Neuronal stem cell (in vitro differentiated cells): ENCODE results near the gene GBP6.

ENCODE experiments used
- DNase-seq: peaks from one replicate; pipeline ENCODE4 v3.0.0-alpha.2; 2013; ENCODE audit warnings: low spot score
- H2AFZ ChIP-seq: one replicate; pipeline ENCODE4 v1.6.1; 2013; ENCODE audit warnings: mild to moderate bottlenecking, low read length, inconsistent platforms
- H2AK5ac ChIP-seq: 2 replicates; pipeline ENCODE4 v1.6.1; 2013; ENCODE audit warnings: low read depth, mild to moderate bottlenecking, inconsistent platforms, low read length, moderate library complexity, mixed read lengths
- H2BK120ac ChIP-seq: 2 replicates; pipeline ENCODE4 v1.6.1; 2013; ENCODE audit warnings: low read depth, mild to moderate bottlenecking, inconsistent platforms, low read length, moderate library complexity, mixed read lengths
- H2BK12ac ChIP-seq: one replicate; pipeline ENCODE4 v1.6.1; 2013; ENCODE audit warnings: low read length, inconsistent platforms
- H2BK15ac ChIP-seq: 2 replicates; pipeline ENCODE4 v1.6.1; 2013; ENCODE audit warnings: mild to moderate bottlenecking, low read length, inconsistent platforms, mixed read lengths
- H2BK5ac ChIP-seq: one replicate; pipeline ENCODE4 v1.6.1; 2013; ENCODE audit warnings: inconsistent platforms, mild to moderate bottlenecking, low read length, moderate library complexity
- H3K14ac ChIP-seq: one replicate; pipeline ENCODE4 v1.6.1; 2013; ENCODE audit warnings: low read length, inconsistent platforms
- H3K18ac ChIP-seq: 2 replicates; pipeline ENCODE4 v1.6.1; 2013; ENCODE audit warnings: low read length, inconsistent platforms
- H3K23ac ChIP-seq: 2 replicates; pipeline ENCODE4 v1.6.1; 2013; ENCODE audit warnings: low read depth, mild to moderate bottlenecking, mixed read lengths, low read length, inconsistent platforms; ENCODE audit not compliant: poor library complexity
- H3K27ac ChIP-seq: replicated peaks from 3 replicates; pipeline ENCODE4 v1.5.1; 2013; ENCODE audit warnings: low read length, inconsistent platforms
- H3K27me3 ChIP-seq, 3 experiments: 2 replicates each; pipeline ENCODE4 v1.6.1; 2013; ENCODE audit warnings: low read length in 3 of 3, mild to moderate bottlenecking in 2 of 3, inconsistent platforms in 1 of 3, low read depth in 1 of 3, mixed read lengths in 1 of 3, moderate library complexity in 1 of 3; ENCODE audit not compliant: control insufficient read depth in 3 of 3, insufficient read depth in 3 of 3
- H3K36me3 ChIP-seq, 2 donors: replicated peaks in 1 of 2; 2 replicates each; pipeline ENCODE4 v1.6.1; 2013; ENCODE audit warnings: low read length in 2 of 2; ENCODE audit not compliant: control insufficient read depth in 2 of 2, insufficient read depth in 2 of 2
- H3K4ac ChIP-seq: 2 replicates; pipeline ENCODE4 v1.6.1; 2013; ENCODE audit warnings: inconsistent platforms, mild to moderate bottlenecking, low read length, moderate library complexity
- H3K4me1 ChIP-seq, 2 donors: 1 replicate in 1 of 2; 2 replicates in 1 of 2; pipeline ENCODE4 v1.6.1; 2013; ENCODE audit warnings: low read length in 2 of 2, low read depth in 1 of 2; ENCODE audit not compliant: control insufficient read depth in 2 of 2, insufficient read depth in 1 of 2
- H3K4me2 ChIP-seq: one replicate; pipeline ENCODE4 v1.6.1; 2013; ENCODE audit warnings: mild to moderate bottlenecking, low read length, inconsistent platforms; ENCODE audit not compliant: insufficient read depth, poor library complexity, severe bottlenecking
- H3K4me3 ChIP-seq, 2 donors: 2 replicates each; pipeline ENCODE4 v1.5.1; 2013; ENCODE audit warnings: low read length in 2 of 2, mild to moderate bottlenecking in 2 of 2, inconsistent platforms in 1 of 2, moderate library complexity in 1 of 2
- H3K79me1 ChIP-seq: one replicate; pipeline ENCODE4 v1.6.1; 2013; ENCODE audit warnings: low read depth, mild to moderate bottlenecking, inconsistent platforms, low read length, moderate library complexity
- H3K9ac ChIP-seq: one replicate; pipeline ENCODE4 v1.6.1; 2013; ENCODE audit warnings: mild to moderate bottlenecking, low read depth, low read length, inconsistent platforms; ENCODE audit not compliant: poor library complexity
- H3K9me3 ChIP-seq, 2 donors: replicated peaks in 1 of 2; 2 replicates each; pipeline versions ENCODE3 to v1.6.1; 2013; ENCODE audit warnings: low read length in 2 of 2, mild to moderate bottlenecking in 2 of 2, inconsistent platforms in 1 of 2, low read depth in 1 of 2, mixed read lengths in 1 of 2, moderate library complexity in 1 of 2; ENCODE audit not compliant: control insufficient read depth in 2 of 2, insufficient read depth in 1 of 2
- H4K8ac ChIP-seq: one replicate; pipeline ENCODE4 v1.6.1; 2013; ENCODE audit warnings: low read depth, mild to moderate bottlenecking, inconsistent platforms, low read length, moderate library complexity
- H4K91ac ChIP-seq: one replicate; pipeline ENCODE4 v1.6.1; 2013; ENCODE audit warnings: low read length, low read depth, mild to moderate bottlenecking, inconsistent platforms; ENCODE audit not compliant: poor library complexity
- WGBS, 2 donors: extraction: QIAGEN DNeasy Blood & Tissue Kit; methylation state at CpG; one replicate each; pipeline ENCODE4 v1.1.7; 2013; ENCODE audit warnings: missing lambda C conversion rate in 2 of 2, mixed read lengths in 1 of 2; ENCODE audit not compliant: insufficient read length in 2 of 2, insufficient replicate concordance in 1 of 2; ENCODE audit errors: extremely low coverage in 2 of 2; 5-methylcytosine and 5-hydroxymethylcytosine counted together

The GBP6 gene

GRCh38 chr1:89358287-89358893, 5.5 kb upstream of the GBP6 start:
- H2AK5ac ChIP-seq: no peak overlapping the region
- no peak overlapping the region for H3K4me3 ChIP-seq
- no peak overlapping the region for H2BK120ac ChIP-seq
- no peak overlapping the region for H3K4me2 ChIP-seq
- no peaks in the 10 kb centered on the region for H3K27me3 ChIP-seq
- no peak overlapping the region for H3K14ac ChIP-seq
- WGBS, 2 donors: no CpG with 5 or more reads among the region's 8 CpGs
- H3K27ac ChIP-seq: no peak overlapping the region
- no peak overlapping the region for H3K18ac ChIP-seq
- no peak overlapping the region for H4K91ac ChIP-seq
- DNase-seq: peak; percentile 67
- H3K9me3 ChIP-seq: no peaks in the 10 kb centered on the region
- no peak overlapping the region for H3K4ac ChIP-seq
- H3K79me1 ChIP-seq: no peaks in the 10 kb centered on the region
- H3K23ac ChIP-seq: no peak overlapping the region
- no peak overlapping the region for H2BK12ac ChIP-seq
- H2BK5ac ChIP-seq: no peak overlapping the region
- no peak overlapping the region for H2BK15ac ChIP-seq
- H3K36me3 ChIP-seq: no peaks in the 10 kb centered on the region
- no peak overlapping the region for H2AFZ ChIP-seq
- no peak overlapping the region for H3K9ac ChIP-seq
- no peak overlapping the region for H4K8ac ChIP-seq
- no peaks in the 10 kb centered on the region for H3K4me1 ChIP-seq

- Histone ChIP-seq H4K91ac (no peak overlapping the region), H2BK5ac (no peak overlapping the region), H3K23ac (no peak overlapping the region), H3K9ac (no peak overlapping the region), H3K27me3 (no peaks in the 10 kb centered on the region), H3K4me1 (no peaks in the 10 kb centered on the region), H3K14ac (no peak overlapping the region), H3K4me3 (no peak overlapping the region), H3K9me3 (no peaks in the 10 kb centered on the region), H2BK120ac (no peak overlapping the region), H2AFZ (no peak overlapping the region), H4K8ac (no peak overlapping the region), H3K4ac (no peak overlapping the region), H3K4me2 (no peak overlapping the region), H2BK12ac (no peak overlapping the region), H3K79me1 (no peaks in the 10 kb centered on the region), H3K27ac (no peak overlapping the region), H3K18ac (no peak overlapping the region), H2BK15ac (no peak overlapping the region), H3K36me3 (no peaks in the 10 kb centered on the region), H2AK5ac (no peak overlapping the region)
- no CpG with 5 or more reads among the region's 1 CpG for WGBS, 2 donors
- DNase-seq: no peak
These were observed 3.1 kb upstream of the GBP6 start for GRCh38 chr1:89360716-89361115.

GRCh38 chr1:89361681-89362080, 2.2 kb upstream of the GBP6 start:
- Histone ChIP-seq H3K27ac (no peak overlapping the region), H4K91ac (no peak overlapping the region), H2BK12ac (no peak overlapping the region), H4K8ac (no peak overlapping the region), H3K9ac (no peak overlapping the region), H3K4me3 (no peak overlapping the region), H3K9me3 (no peaks in the 10 kb centered on the region), H3K27me3 (no peaks in the 10 kb centered on the region), H3K4ac (no peak overlapping the region), H3K4me2 (no peak overlapping the region), H2BK5ac (no peak overlapping the region), H2BK15ac (no peak overlapping the region), H3K79me1 (no peaks in the 10 kb centered on the region), H3K36me3 (no peaks in the 10 kb centered on the region), H2AK5ac (no peak overlapping the region), H3K18ac (no peak overlapping the region), H2AFZ (no peak overlapping the region), H3K23ac (no peak overlapping the region), H3K14ac (no peak overlapping the region), H3K4me1 (no peaks in the 10 kb centered on the region), H2BK120ac (no peak overlapping the region)
- DNase-seq: no peak
- no CpG with 5 or more reads among the region's 3 CpGs for WGBS, 2 donors

- no peak overlapping the region for H2AFZ ChIP-seq
- H3K23ac ChIP-seq: no peak overlapping the region
- H2BK15ac ChIP-seq: no peak overlapping the region
- H4K8ac ChIP-seq: no peak overlapping the region
- no peak for DNase-seq
- H3K14ac ChIP-seq: no peak overlapping the region
- H3K9ac ChIP-seq: no peak overlapping the region
- no peak overlapping the region for H3K18ac ChIP-seq
- no peak overlapping the region for H2BK5ac ChIP-seq
- no peak overlapping the region for H3K27ac ChIP-seq
- H2BK120ac ChIP-seq: no peak overlapping the region
- H2AK5ac ChIP-seq: no peak overlapping the region
- no peak overlapping the region for H4K91ac ChIP-seq
- H3K4me2 ChIP-seq: no peak overlapping the region
- H3K79me1 ChIP-seq: no peaks in the 10 kb centered on the region
- no peaks in the 10 kb centered on the region for H3K27me3 ChIP-seq
- H3K36me3 ChIP-seq: no peaks in the 10 kb centered on the region
- H3K4me1 ChIP-seq: no peaks in the 10 kb centered on the region
- no peaks in the 10 kb centered on the region for H3K9me3 ChIP-seq
- H2BK12ac ChIP-seq: no peak overlapping the region
- no CpG with 5 or more reads among the region's 1 CpG for WGBS, 2 donors
- H3K4ac ChIP-seq: no peak overlapping the region
- H3K4me3 ChIP-seq: no peak overlapping the region
These were observed 663 bp upstream of the GBP6 start for GRCh38 chr1:89363196-89363595.
